K562 (cell line): ENCODE data around the gene ERI2. TPM values are rescaled to one million over a fixed set of nuclear protein-coding genes. Genes with fewer than 3 reads are reported as not detected.
A peak's percentile ranks its signal among the peaks of the same experiment; 100 is the strongest.

Source experiments
- ATAC-seq: fragments of 200-7000 bp; cut with Tn5 transposase; 3 replicates; pipeline ENCODE4 v1.9.1; 2020; ENCODE audit warnings: moderate library complexity
- BruUV-seq: library from RNA; stranded (reverse); fragments of 400-500 nt; replicated peaks from 2 replicates; lab custom pipeline; 2021; lab: Mats Ljungman, UMichigan
- CTCF ChIA-PET: fragments of 300-600 bp; formaldehyde crosslinking; extraction: SDS; loops from one replicate; lab custom pipeline; 2021; ENCODE audit warnings: low intra/inter-chr PET ratio; lab: Yijun Ruan, JAX
- POLR2A ChIA-PET: fragments of 300-600, 350-650 bp; sonication (Branson Sonifier 250); formaldehyde crosslinking; extraction: SDS; loops from one replicate; lab custom pipeline; 2021; ENCODE audit warnings: antibody characterized with exemption, inconsistent platforms; lab: Yijun Ruan, JAX
- DNase-seq, 4 experiments: peaks; one replicate each; pipeline versions ENCODE4 v3.0.0 to v3.0.0-alpha.2; 2011 to 2018; ENCODE audit warnings: low spot score in 3 of 4, mixed read lengths in 3 of 4; ENCODE audit errors: extremely low read depth in 1 of 4
- FAIRE-seq: peaks from 2 replicates; lab custom pipeline; 2011; peaks lifted over from hg19 to GRCh38; lab: Jason Lieb, UNC
- H2AFZ ChIP-seq: 2 replicates; pipeline ENCODE4 v1.6.0; 2011; ENCODE audit warnings: low read depth, low read length, control low read depth, inconsistent platforms
- H3K27ac ChIP-seq: fragments of 200-600 bp; 3 replicates; pipeline ENCODE4 v1.8.0; 2011; ENCODE audit warnings: low read depth, mild to moderate bottlenecking, control low read depth, inconsistent platforms, low read length, moderate library complexity, mixed read lengths; ENCODE audit errors: extremely low read depth
- H3K27me3 ChIP-seq, 2 experiments: fragments of 300-600 bp in 1 of 2; 2 replicates in 1 of 2; 3 replicates in 1 of 2; pipeline versions ENCODE4 v1.6.0 to v1.8.0; 2011; ENCODE audit warnings: inconsistent platforms in 2 of 2, low read length in 2 of 2, mild to moderate bottlenecking in 1 of 2, mixed read lengths in 1 of 2, moderate library complexity in 1 of 2; ENCODE audit not compliant: control insufficient read depth in 2 of 2, insufficient read depth in 2 of 2
- H3K36me3 ChIP-seq: fragments of 300-600 bp; 3 replicates; pipeline ENCODE4 v1.8.0; 2011; ENCODE audit warnings: mild to moderate bottlenecking, low read length, inconsistent platforms; ENCODE audit not compliant: control insufficient read depth, insufficient read depth
- H3K4me1 ChIP-seq, 2 experiments: fragments of 200-600 bp in 1 of 2; replicated peaks in 1 of 2; 2 replicates in 1 of 2; 3 replicates in 1 of 2; pipeline versions ENCODE4 v1.5.1 to v1.8.0; 2011; ENCODE audit warnings: inconsistent platforms in 2 of 2, low read length in 2 of 2, mild to moderate bottlenecking in 1 of 2, mixed read lengths in 1 of 2, moderate library complexity in 1 of 2; ENCODE audit not compliant: control insufficient read depth in 2 of 2, insufficient read depth in 2 of 2
- H3K4me2 ChIP-seq: 2 replicates; pipeline ENCODE4 v1.6.1; 2011; ENCODE audit warnings: low read length, control low read depth, inconsistent platforms, mixed read lengths; ENCODE audit not compliant: insufficient read depth
- H3K4me3 ChIP-seq: fragments of 200-600 bp; sonication (generic), shearing (Covaris generic); 2 replicates; pipeline ENCODE4 v1.5.1; 2016; ENCODE audit warnings: control low read depth, inconsistent platforms
- H3K79me2 ChIP-seq: fragments of 200-600 bp; 3 replicates; pipeline ENCODE4 v1.8.0; 2011; ENCODE audit warnings: low read length, inconsistent platforms; ENCODE audit not compliant: control insufficient read depth, insufficient read depth
- H3K9ac ChIP-seq, 2 experiments: 2 replicates each; pipeline versions ENCODE4 v1.6.0 to v1.6.1; 2011; ENCODE audit warnings: low read depth in 2 of 2, low read length in 2 of 2, control low read depth in 1 of 2, inconsistent platforms in 1 of 2, mild to moderate bottlenecking in 1 of 2, mixed read lengths in 1 of 2; ENCODE audit not compliant: insufficient read depth in 1 of 2
- H3K9me1 ChIP-seq: one replicate; pipeline ENCODE4 v1.6.0; 2011; ENCODE audit warnings: inconsistent platforms, mild to moderate bottlenecking, low read length, moderate library complexity; ENCODE audit not compliant: control insufficient read depth, insufficient read depth
- H3K9me3 ChIP-seq: replicated peaks from 2 replicates; pipeline ENCODE4 v1.5.1; 2011; ENCODE audit warnings: low read depth, low read length, inconsistent platforms; ENCODE audit not compliant: control insufficient read depth, insufficient read depth
- H4K20me1 ChIP-seq: replicated peaks from 2 replicates; pipeline ENCODE4 v1.6.1; 2011; ENCODE audit warnings: low read length, inconsistent platforms, mixed read lengths; ENCODE audit not compliant: control insufficient read depth, insufficient read depth
- GABPB2 ChIP-seq: fragments of 250-450 bp; sonication (Bioruptor Pico); conservative IDR thresholded peaks from 2 replicates; pipeline ENCODE4 v1.5.1; 2021; ENCODE audit warnings: mild to moderate bottlenecking
- ILK ChIP-seq: fragments of 450-650 bp; IDR thresholded peaks from 2 replicates; pipeline ENCODE4 v1.6.1; 2016; ENCODE audit warnings: missing genetic modification characterization, low read depth, mild to moderate bottlenecking, missing compliant biosample characterization, moderate library complexity, borderline replicate concordance
- RAD21 ChIP-seq, 2 experiments: fragments of 250-450 bp in 1 of 2; fragments of 450-650 bp in 1 of 2; sonication (Bioruptor Pico) in 1 of 2; formaldehyde crosslinking in 1 of 2; IDR thresholded peaks in 1 of 2; conservative IDR thresholded peaks in 1 of 2; 2 replicates each; pipeline versions ENCODE4 v1.4.0 to v1.8.0; 2020 to 2022; ENCODE audit warnings: mild to moderate bottlenecking in 2 of 2, moderate library complexity in 1 of 2
- SMAD3 ChIP-seq: fragments of 450-650 bp; formaldehyde crosslinking; conservative IDR thresholded peaks from 2 replicates; pipeline ENCODE4 v1.4.0; 2020; ENCODE audit warnings: mild to moderate bottlenecking
- SREBF1 ChIP-seq: fragments of 150-350 bp; IDR thresholded peaks from 2 replicates; pipeline ENCODE4 v1.6.1; 2014; ENCODE audit warnings: antibody characterized with exemption, low read depth, low read length, borderline replicate concordance
- ZKSCAN8 ChIP-seq: fragments of 200-800 bp; sonication (Bioruptor generic); IDR thresholded peaks from 2 replicates; pipeline ENCODE4 v1.6.1; 2016; ENCODE audit warnings: missing genetic modification characterization, missing compliant biosample characterization
- ZNF263 ChIP-seq: sonication (generic); formaldehyde crosslinking; IDR thresholded peaks from 2 replicates; pipeline ENCODE4 v1.8.0; 2022; ENCODE audit warnings: mild to moderate bottlenecking, missing genetic modification reagents, borderline replicate concordance
- ZNF384 ChIP-seq: IDR thresholded peaks from 2 replicates; pipeline ENCODE4 v1.6.1; 2012; ENCODE audit warnings: low read depth, low read length, improper control_type of control experiment
- WGBS: fragments of 100-300 bp; shearing (Covaris generic); methylation state at CpG from one replicate; pipeline ENCODE4 v1.1.6; 2016; ENCODE audit warnings: low coverage, mixed read lengths; ENCODE audit not compliant: insufficient coverage; ENCODE audit errors: missing lambda C conversion rate; 5-methylcytosine and 5-hydroxymethylcytosine counted together
- in situ Hi-C: fragments of 300-500 bp; cut with MboI; formaldehyde crosslinking; loops from 4 replicates; pipeline ENCODE4 v1.15.0; 2018; ENCODE audit warnings: inconsistent platforms, mixed read lengths
- intact Hi-C: fragments of 100-400 bp; cut with micrococcal nuclease; formaldehyde crosslinking; loops from 2 replicates; pipeline ENCODE4 v1.14.2; 2022
- polyA plus RNA-seq, 8 experiments: library from polyadenylated mRNA; depleted of rRNA in 4 of 8; stranded (reverse) in 5 of 8; unstranded in 3 of 8; fragments of >200 nt; fragmentation: Nextera tagmentation in 2 of 8; fragmentation: Illumina TruSeq in 1 of 8; extraction: Ambion mirVana in 2 of 8; extraction: Trizol in 1 of 8; gene quantifications; 2 replicates each; pipeline versions ENCODE4 v1.2.1 to v1.2.3, GENCODE V29; 2011 to 2014; ENCODE audit warnings: inconsistent platforms in 1 of 8, missing spikeins in 1 of 8
- total RNA-seq, 7 experiments: library from RNA; depleted of rRNA in 6 of 7; stranded (reverse); fragments of >200 nt in 6 of 7; fragmentation: Illumina TruSeq in 2 of 7; extraction: Trizol in 2 of 7; gene quantifications; 2 replicates each; pipeline versions ENCODE4 v1.2.1 to v1.2.3, GENCODE V29; 2011 to 2021; ENCODE audit warnings: low replicate concordance in 1 of 7
- TF ChIP-seq, protein P1 (sequence below): fragments of 450-650 bp; IDR thresholded peaks from 2 replicates; pipeline ENCODE4 v1.6.1; 2016
- TF ChIP-seq, protein P2 (sequence below), 3 experiments: IDR thresholded peaks in 2 of 3; conservative IDR thresholded peaks in 1 of 3; 2 replicates each; pipeline ENCODE4 v1.5.1; 2011 to 2012; ENCODE audit warnings: low read length in 3 of 3, mild to moderate bottlenecking in 3 of 3, control low read depth in 2 of 3, improper control_type of control experiment in 1 of 3, inconsistent platforms in 1 of 3, low read depth in 1 of 3, mixed read lengths in 1 of 3, moderate library complexity in 1 of 3; ENCODE audit not compliant: insufficient read depth in 2 of 3
- TF ChIP-seq, protein P3 (sequence below): fragments of 250-450 bp; sonication (Bioruptor Pico); IDR thresholded peaks from 2 replicates; pipeline ENCODE4 v1.8.0; 2021; ENCODE audit warnings: mild to moderate bottlenecking, moderate library complexity

ERI2 gene
- total and polyA plus RNA-seq, 9 of the 15 experiments (the other 6 are each of a cell fraction or from before 2014, with no cell fraction given): 23.3 to 57.0 (median 48.1) TPM

GRCh38 chr16:20801278-20801677 lies 5.0 kb downstream of the ERI2 start (continued):
- TF ChIP-seq, protein P1, sequence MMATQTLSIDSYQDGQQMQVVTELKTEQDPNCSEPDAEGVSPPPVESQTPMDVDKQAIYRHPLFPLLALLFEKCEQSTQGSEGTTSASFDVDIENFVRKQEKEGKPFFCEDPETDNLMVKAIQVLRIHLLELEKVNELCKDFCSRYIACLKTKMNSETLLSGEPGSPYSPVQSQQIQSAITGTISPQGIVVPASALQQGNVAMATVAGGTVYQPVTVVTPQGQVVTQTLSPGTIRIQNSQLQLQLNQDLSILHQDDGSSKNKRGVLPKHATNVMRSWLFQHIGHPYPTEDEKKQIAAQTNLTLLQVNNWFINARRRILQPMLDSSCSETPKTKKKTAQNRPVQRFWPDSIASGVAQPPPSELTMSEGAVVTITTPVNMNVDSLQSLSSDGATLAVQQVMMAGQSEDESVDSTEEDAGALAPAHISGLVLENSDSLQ: no peak

DNA sequence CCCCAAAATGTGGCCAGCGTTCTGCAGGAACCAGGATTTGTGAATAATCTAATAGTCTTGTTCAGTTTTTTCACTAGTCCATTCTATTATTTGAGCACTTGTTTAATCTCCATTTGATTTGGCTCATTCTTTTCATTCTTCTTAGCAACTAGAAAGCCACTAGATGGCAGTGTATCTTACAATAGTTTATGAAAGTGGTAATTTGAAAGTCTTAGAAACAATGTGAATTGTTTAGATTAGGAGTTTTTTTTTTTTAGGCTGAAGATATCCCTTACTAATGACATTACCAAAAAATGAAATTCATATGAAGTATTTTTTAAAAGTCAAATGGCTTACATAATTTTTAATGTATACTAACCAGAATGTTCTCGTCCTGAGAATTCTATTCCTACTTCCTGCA lies 6.7 kb downstream of the ERI2 start:
- no peak overlapping the region for H3K9ac ChIP-seq
- DNase-seq (peak in 2 of 4 experiments; percentile 22 to 29), ATAC-seq (0 out of 3 replicates have a peak, but pooled peaks have one; percentile 37), FAIRE-seq (peak; percentile 11)
- H3K79me2 ChIP-seq: peaks cover 9% of the 10 kb centered on the region; the same call in 2 of the 3 replicates
- 38% methylated on average over 2 of the region's 2 CpGs for WGBS
- intact Hi-C loops (loop anchor here (5.0 kb wide), 1 partner anchor 53 kb away; no protein-coding TSS in a partner anchor), in situ Hi-C loops (no loop called here)
- H4K20me1 ChIP-seq: no peaks in the 10 kb centered on the region
- H3K4me2 ChIP-seq: no peak overlapping the region
- no peaks in the 10 kb centered on the region for H3K27me3 ChIP-seq
- H3K4me1 ChIP-seq: peaks cover 6 to 11% of the 10 kb centered on the region in 2 experiments; a peak in 3 of 5 replicates
- H3K27ac ChIP-seq: peak overlapping the region; percentile 34; the same call in 1 of the 3 replicates
- no peak overlapping the region for H3K4me3 ChIP-seq
- BruUV-seq: no TSS peak
- H2AFZ ChIP-seq: no peak overlapping the region
- peaks cover 4% of the 10 kb centered on the region for H3K9me1 ChIP-seq
- POLR2A ChIA-PET: interaction anchor here (0.6 kb wide), 1 partner anchor 289 kb away, joined by 3 read pairs; no protein-coding TSS in a partner anchor
- H3K36me3 ChIP-seq: peaks cover 84% of the 10 kb centered on the region
- CTCF ChIA-PET: interaction anchor here (1.0 to 1.5 kb wide), 5 partner anchors 24 to 357 kb away, joined by 3 to 12 read pairs (median 3); no protein-coding TSS in a partner anchor
- no peaks in the 10 kb centered on the region for H3K9me3 ChIP-seq
- TF ChIP-seq ILK (tag) (no peak), ZKSCAN8 (CRISPR knock-in tag) (no peak), ZNF384 (peak; percentile 28; the same call in 1 of the 2 replicates), RAD21 (CRISPR knock-in tag; conservative IDR thresholded peaks at IDR 0.05 in 1 of 2, IDR thresholded peaks at IDR 0.05 in 1 of 2) (peak; percentile 37 to 64), ZNF263 (CRISPR knock-in tag) (no peak), SMAD3 (CRISPR knock-in tag) (no peak), SREBF1 (no peak), GABPB2 (CRISPR knock-in tag) (no peak)
- TF ChIP-seq, protein P2, sequence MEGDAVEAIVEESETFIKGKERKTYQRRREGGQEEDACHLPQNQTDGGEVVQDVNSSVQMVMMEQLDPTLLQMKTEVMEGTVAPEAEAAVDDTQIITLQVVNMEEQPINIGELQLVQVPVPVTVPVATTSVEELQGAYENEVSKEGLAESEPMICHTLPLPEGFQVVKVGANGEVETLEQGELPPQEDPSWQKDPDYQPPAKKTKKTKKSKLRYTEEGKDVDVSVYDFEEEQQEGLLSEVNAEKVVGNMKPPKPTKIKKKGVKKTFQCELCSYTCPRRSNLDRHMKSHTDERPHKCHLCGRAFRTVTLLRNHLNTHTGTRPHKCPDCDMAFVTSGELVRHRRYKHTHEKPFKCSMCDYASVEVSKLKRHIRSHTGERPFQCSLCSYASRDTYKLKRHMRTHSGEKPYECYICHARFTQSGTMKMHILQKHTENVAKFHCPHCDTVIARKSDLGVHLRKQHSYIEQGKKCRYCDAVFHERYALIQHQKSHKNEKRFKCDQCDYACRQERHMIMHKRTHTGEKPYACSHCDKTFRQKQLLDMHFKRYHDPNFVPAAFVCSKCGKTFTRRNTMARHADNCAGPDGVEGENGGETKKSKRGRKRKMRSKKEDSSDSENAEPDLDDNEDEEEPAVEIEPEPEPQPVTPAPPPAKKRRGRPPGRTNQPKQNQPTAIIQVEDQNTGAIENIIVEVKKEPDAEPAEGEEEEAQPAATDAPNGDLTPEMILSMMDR (IDR thresholded peaks at IDR 0.05 in 2 of 3, conservative IDR thresholded peaks at IDR 0.05 in 1 of 3; ENCODE audit: insufficient read depth in 2 of 3, low read depth in 1 of 3, low read length in 3 of 3): peak in 2 of 3 experiments; percentile 35 to 65; a peak in 3 of 6 replicates
- TF ChIP-seq, protein P3, sequence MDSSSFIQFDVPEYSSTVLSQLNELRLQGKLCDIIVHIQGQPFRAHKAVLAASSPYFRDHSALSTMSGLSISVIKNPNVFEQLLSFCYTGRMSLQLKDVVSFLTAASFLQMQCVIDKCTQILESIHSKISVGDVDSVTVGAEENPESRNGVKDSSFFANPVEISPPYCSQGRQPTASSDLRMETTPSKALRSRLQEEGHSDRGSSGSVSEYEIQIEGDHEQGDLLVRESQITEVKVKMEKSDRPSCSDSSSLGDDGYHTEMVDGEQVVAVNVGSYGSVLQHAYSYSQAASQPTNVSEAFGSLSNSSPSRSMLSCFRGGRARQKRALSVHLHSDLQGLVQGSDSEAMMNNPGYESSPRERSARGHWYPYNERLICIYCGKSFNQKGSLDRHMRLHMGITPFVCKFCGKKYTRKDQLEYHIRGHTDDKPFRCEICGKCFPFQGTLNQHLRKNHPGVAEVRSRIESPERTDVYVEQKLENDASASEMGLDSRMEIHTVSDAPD (CRISPR knock-in tag): no peak
